H9 (cell line): ENCODE data around the gene UFSP2. TPM values are rescaled to one million over a fixed set of nuclear protein-coding genes. Genes with fewer than 3 reads are reported as not detected.

Source experiments
- DNase-seq: peaks from one replicate; pipeline ENCODE4 v3.0.0-alpha.2; 2017
- H2AFZ ChIP-seq: one replicate; pipeline ENCODE4 v1.6.1; 2013; ENCODE audit warnings: mild to moderate bottlenecking, low read length, control low read depth, moderate library complexity
- H2AK5ac ChIP-seq: 2 replicates; pipeline ENCODE4 v1.6.1; 2013; ENCODE audit warnings: low read length, control low read depth, mixed read lengths; ENCODE audit not compliant: insufficient read length
- H2BK120ac ChIP-seq: one replicate; pipeline ENCODE4 v1.6.1; 2013; ENCODE audit warnings: low read depth, mild to moderate bottlenecking, low read length, control low read depth, inconsistent platforms; ENCODE audit not compliant: poor library complexity, severe bottlenecking
- H2BK12ac ChIP-seq: 2 replicates; pipeline ENCODE4 v1.6.1; 2013; ENCODE audit warnings: low read length, control low read depth, mixed read lengths, low read depth; ENCODE audit not compliant: insufficient read length
- H2BK15ac ChIP-seq: 2 replicates; pipeline ENCODE4 v1.6.1; 2013; ENCODE audit warnings: low read depth, low read length, control low read depth
- H2BK20ac ChIP-seq: one replicate; pipeline ENCODE4 v1.6.1; 2013; ENCODE audit warnings: low read depth, mild to moderate bottlenecking, low read length, control low read depth, inconsistent platforms; ENCODE audit not compliant: poor library complexity, severe bottlenecking
- H2BK5ac ChIP-seq: 2 replicates; pipeline ENCODE4 v1.6.1; 2013; ENCODE audit warnings: low read length, control low read depth, mixed read lengths; ENCODE audit not compliant: insufficient read length
- H3K14ac ChIP-seq: 2 replicates; pipeline ENCODE4 v1.6.1; 2013; ENCODE audit warnings: low read length, control low read depth; ENCODE audit not compliant: insufficient read depth
- H3K18ac ChIP-seq: 2 replicates; pipeline ENCODE4 v1.6.1; 2013; ENCODE audit warnings: low read depth, mild to moderate bottlenecking, mixed read lengths, low read length, control low read depth; ENCODE audit not compliant: insufficient read length
- H3K23ac ChIP-seq: 2 replicates; pipeline ENCODE4 v1.6.1; 2013; ENCODE audit warnings: low read length, control low read depth, mixed read lengths, low read depth; ENCODE audit not compliant: insufficient read length
- H3K23me2 ChIP-seq: 2 replicates; pipeline ENCODE4 v1.6.1; 2013; ENCODE audit warnings: low read depth, mild to moderate bottlenecking, mixed read lengths, low read length, control low read depth; ENCODE audit not compliant: insufficient read length, poor library complexity, severe bottlenecking
- H3K27ac ChIP-seq: 2 replicates; pipeline ENCODE4 v1.5.1; 2013; ENCODE audit warnings: low read length, control low read depth, mixed read lengths, low read depth; ENCODE audit not compliant: insufficient read length
- H3K27me3 ChIP-seq: 2 replicates; pipeline ENCODE4 v1.6.1; 2013; ENCODE audit warnings: low read length, control low read depth, inconsistent platforms; ENCODE audit not compliant: insufficient read depth
- H3K4ac ChIP-seq: 2 replicates; pipeline ENCODE4 v1.6.1; 2013; ENCODE audit warnings: low read depth, mild to moderate bottlenecking, control low read depth, inconsistent platforms, low read length, moderate library complexity
- H3K4me1 ChIP-seq: 2 replicates; pipeline ENCODE4 v1.6.1; 2013; ENCODE audit warnings: low read length, control low read depth, inconsistent platforms; ENCODE audit not compliant: insufficient read depth
- H3K4me2 ChIP-seq: 2 replicates; pipeline ENCODE4 v1.6.1; 2013; ENCODE audit warnings: low read length, control low read depth, mixed read lengths; ENCODE audit not compliant: insufficient read length, insufficient read depth
- H3K56ac ChIP-seq: 2 replicates; pipeline ENCODE4 v1.6.1; 2013; ENCODE audit warnings: low read depth, mild to moderate bottlenecking, mixed read lengths, low read length, control low read depth; ENCODE audit not compliant: insufficient read length
- H3K79me1 ChIP-seq: 2 replicates; pipeline ENCODE4 v1.6.1; 2013; ENCODE audit warnings: low read depth, mild to moderate bottlenecking, moderate library complexity, low read length, control low read depth, inconsistent platforms; ENCODE audit not compliant: insufficient read depth, poor library complexity, severe bottlenecking
- H3K79me2 ChIP-seq: 2 replicates; pipeline ENCODE4 v1.6.1; 2013; ENCODE audit warnings: low read length, control low read depth, inconsistent platforms; ENCODE audit not compliant: insufficient read depth
- H3K9ac ChIP-seq: 2 replicates; pipeline ENCODE4 v1.6.1; 2013; ENCODE audit warnings: low read length, control low read depth, mixed read lengths; ENCODE audit not compliant: insufficient read length; ENCODE audit errors: extremely low read depth
- H3K9me3 ChIP-seq: one replicate; pipeline ENCODE4 v1.6.1; 2013; ENCODE audit warnings: low read depth, low read length, inconsistent platforms; ENCODE audit not compliant: control insufficient read depth
- H3T11ph ChIP-seq: one replicate; pipeline ENCODE4 v1.6.1; 2013; ENCODE audit warnings: mild to moderate bottlenecking, low read length, control low read depth, inconsistent platforms
- H4K20me1 ChIP-seq: one replicate; pipeline ENCODE4 v1.6.1; 2013; ENCODE audit not compliant: control insufficient read depth, insufficient read length, insufficient read depth
- H4K5ac ChIP-seq: 2 replicates; pipeline ENCODE4 v1.6.1; 2013; ENCODE audit warnings: low read depth, mild to moderate bottlenecking, mixed read lengths, low read length, control low read depth; ENCODE audit not compliant: insufficient read length
- H4K8ac ChIP-seq: replicated peaks from 2 replicates; pipeline ENCODE4 v1.6.1; 2013; ENCODE audit warnings: low read length, control low read depth, mixed read lengths, low read depth; ENCODE audit not compliant: insufficient read length
- H4K91ac ChIP-seq: 2 replicates; pipeline ENCODE4 v1.6.1; 2013; ENCODE audit warnings: low read depth, mild to moderate bottlenecking, moderate library complexity, mixed read lengths, low read length, control low read depth; ENCODE audit not compliant: insufficient read length
- H3K27ac Mint-ChIP-seq, 3 experiments: 2 replicates in 2 of 3; 3 replicates in 1 of 3; pipeline ENCODE4 v1.8.0; 2020 to 2021; ENCODE audit warnings: mixed read lengths in 3 of 3, mild to moderate bottlenecking in 1 of 3, moderate library complexity in 1 of 3
- H3K27me3 Mint-ChIP-seq: 2 replicates; pipeline ENCODE4 v1.8.0; 2021; ENCODE audit warnings: low read depth, mild to moderate bottlenecking, moderate library complexity, mixed read lengths
- H3K36me3 Mint-ChIP-seq, 3 experiments: 2 replicates in 2 of 3; 3 replicates in 1 of 3; pipeline ENCODE4 v1.8.0; 2020 to 2021; ENCODE audit warnings: low read depth in 3 of 3, mixed read lengths in 3 of 3; ENCODE audit not compliant: insufficient read depth in 1 of 3
- H3K4me1 Mint-ChIP-seq, 2 experiments: 2 replicates each; pipeline ENCODE4 v1.8.0; 2020; ENCODE audit warnings: mixed read lengths in 2 of 2
- H3K4me3 Mint-ChIP-seq, 2 experiments: 2 replicates in 1 of 2; 3 replicates in 1 of 2; pipeline ENCODE4 v1.8.0; 2020 to 2021; ENCODE audit warnings: mild to moderate bottlenecking in 2 of 2, mixed read lengths in 2 of 2, moderate library complexity in 1 of 2
- H3K9me3 Mint-ChIP-seq, 2 experiments: 2 replicates in 1 of 2; 3 replicates in 1 of 2; pipeline ENCODE4 v1.8.0; 2020; ENCODE audit warnings: mild to moderate bottlenecking in 2 of 2, mixed read lengths in 2 of 2, moderate library complexity in 1 of 2
- WGBS: extraction: QIAGEN DNeasy Blood & Tissue Kit; methylation state at CpG from one replicate; pipeline ENCODE4 v1.1.7; 2013; ENCODE audit warnings: missing lambda C conversion rate, low lambda C conversion rate, mixed read lengths; ENCODE audit not compliant: insufficient read length; ENCODE audit errors: extremely low coverage; 5-methylcytosine and 5-hydroxymethylcytosine counted together
- total RNA-seq: library from RNA; stranded (reverse); gene quantifications from 2 replicates; pipeline ENCODE4 v1.2.1, GENCODE V29; 2021
- TF ChIP-seq, protein P1 (sequence below): fragments of 200-600 bp; sonication (generic); conservative IDR thresholded peaks from 3 replicates; pipeline ENCODE4 v1.8.0; 2021; ENCODE audit warnings: antibody characterized with exemption, mild to moderate bottlenecking

The UFSP2 gene
- total RNA-seq, 1 experiment from 2014 or later: 41.1 TPM

- no peak overlapping the region for H2BK15ac ChIP-seq
- no peak overlapping the region for H3K27ac ChIP-seq
- no peak overlapping the region for H3K56ac ChIP-seq
- no peak overlapping the region for H2BK5ac ChIP-seq
- H3K79me1 ChIP-seq: no peaks in the 10 kb centered on the region
- no peak overlapping the region for H3K9ac ChIP-seq
- H3K23ac ChIP-seq: no peak overlapping the region
- H2AK5ac ChIP-seq: no peak overlapping the region
- peaks cover 12% of the 10 kb centered on the region for H3K23me2 ChIP-seq
- no peaks in the 10 kb centered on the region for H4K20me1 ChIP-seq
- H3K9me3 ChIP-seq: no peaks in the 10 kb centered on the region
- Mint-ChIP-seq H3K27me3 (peaks cover 45% of the 10 kb centered on the region), H3K36me3 (no peaks in the 10 kb centered on the region; a peak in 1 of 7 replicates), H3K4me3 (peak overlapping the region; percentile 77 to 89), H3K27ac (no peak overlapping the region), H3K9me3 (no peaks in the 10 kb centered on the region; a peak in 2 of 5 replicates), H3K4me1 (peaks cover 12 to 16% of the 10 kb centered on the region in 2 experiments)
- H3K27me3 ChIP-seq: no peaks in the 10 kb centered on the region; the same call in 1 of the 2 replicates
- no CpG with 5 or more reads among the region's 10 CpGs for WGBS
- TF ChIP-seq, protein P1, sequence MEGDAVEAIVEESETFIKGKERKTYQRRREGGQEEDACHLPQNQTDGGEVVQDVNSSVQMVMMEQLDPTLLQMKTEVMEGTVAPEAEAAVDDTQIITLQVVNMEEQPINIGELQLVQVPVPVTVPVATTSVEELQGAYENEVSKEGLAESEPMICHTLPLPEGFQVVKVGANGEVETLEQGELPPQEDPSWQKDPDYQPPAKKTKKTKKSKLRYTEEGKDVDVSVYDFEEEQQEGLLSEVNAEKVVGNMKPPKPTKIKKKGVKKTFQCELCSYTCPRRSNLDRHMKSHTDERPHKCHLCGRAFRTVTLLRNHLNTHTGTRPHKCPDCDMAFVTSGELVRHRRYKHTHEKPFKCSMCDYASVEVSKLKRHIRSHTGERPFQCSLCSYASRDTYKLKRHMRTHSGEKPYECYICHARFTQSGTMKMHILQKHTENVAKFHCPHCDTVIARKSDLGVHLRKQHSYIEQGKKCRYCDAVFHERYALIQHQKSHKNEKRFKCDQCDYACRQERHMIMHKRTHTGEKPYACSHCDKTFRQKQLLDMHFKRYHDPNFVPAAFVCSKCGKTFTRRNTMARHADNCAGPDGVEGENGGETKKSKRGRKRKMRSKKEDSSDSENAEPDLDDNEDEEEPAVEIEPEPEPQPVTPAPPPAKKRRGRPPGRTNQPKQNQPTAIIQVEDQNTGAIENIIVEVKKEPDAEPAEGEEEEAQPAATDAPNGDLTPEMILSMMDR: no peak
- no peak overlapping the region for H3T11ph ChIP-seq
- no peak overlapping the region for H2AFZ ChIP-seq
- H2BK12ac ChIP-seq: no peak overlapping the region
- no peaks in the 10 kb centered on the region for H3K79me2 ChIP-seq
- no peak overlapping the region for H2BK120ac ChIP-seq
- peak overlapping the region; percentile 88 for H3K4me2 ChIP-seq
- no peak overlapping the region for H4K8ac ChIP-seq
- no peaks in the 10 kb centered on the region for H3K4me1 ChIP-seq
- H4K5ac ChIP-seq: no peak overlapping the region
- H3K14ac ChIP-seq: no peak overlapping the region
- no peak overlapping the region for H3K4ac ChIP-seq
- DNase-seq: no peak
- H3K18ac ChIP-seq: no peak overlapping the region
- no peak overlapping the region for H4K91ac ChIP-seq
- H2BK20ac ChIP-seq: no peak overlapping the region
Measured at GRCh38 chr4:185472103-185472542, 46.4 kb upstream of the UFSP2 start.
